Measurements from ENCODE around the gene BATF. TPM values are rescaled to one million over a fixed set of nuclear protein-coding genes. Genes with fewer than 3 reads are reported as not detected.

The BATF gene
- total RNA-seq, 1 donor from 2014 or later: 213 TPM

Other genes with a start within 250 kb of the BATF start
- 40.9 and 41.9 TPM in 2 replicates for gene FOS, start 243.6 kb upstream of the BATF start, total RNA-seq
- 1.8 and 2.0 TPM in 2 replicates for gene JDP2, start 94.4 kb upstream of the BATF start, total RNA-seq
- 2.5 and 2.9 TPM in 2 replicates for gene FLVCR2, start 56.2 kb downstream of the BATF start, total RNA-seq
- 17.5 and 17.8 TPM in 2 replicates for gene ERG28, start 138.4 kb downstream of the BATF start, total RNA-seq
- 36.2 and 39.0 TPM in 2 replicates for gene TTLL5, start 138.8 kb downstream of the BATF start, total RNA-seq

Data from activated T-helper 1 cell treated with anti-CD3 and anti-CD28 coated beads, Interleukin-12 subunit alpha, Interleukin-12 subunit beta, Interleukin-2, Interleukin-4 antibody, amounts not matched to agents 30 ng/mL and 10 ng/mL and 1 ng/mL, durations not matched to agents 14 hours and 24 hours and 36 hours (primary cell).